Osteocyte (in vitro differentiated cells): ENCODE measurements around the gene USP48. TPM values are rescaled to one million over a fixed set of nuclear protein-coding genes. Genes with fewer than 3 reads are reported as not detected.

Experiments
- DNase-seq: peaks from one replicate; pipeline ENCODE4 v3.0.0; 2021; ENCODE audit warnings: mixed read lengths; ENCODE audit not compliant: unreplicated experiment; ENCODE audit errors: extremely low spot score
- H3K27ac Mint-ChIP-seq: one replicate; pipeline ENCODE4 v1.8.0; 2021; ENCODE audit warnings: mild to moderate bottlenecking, mixed read lengths; ENCODE audit not compliant: unreplicated experiment
- H3K27me3 Mint-ChIP-seq: one replicate; pipeline ENCODE4 v1.8.0; 2021; ENCODE audit warnings: mixed read lengths; ENCODE audit not compliant: unreplicated experiment
- H3K36me3 Mint-ChIP-seq: one replicate; pipeline ENCODE4 v1.8.0; 2021; ENCODE audit warnings: mixed read lengths; ENCODE audit not compliant: unreplicated experiment
- H3K4me1 Mint-ChIP-seq: one replicate; pipeline ENCODE4 v1.8.0; 2021; ENCODE audit warnings: mixed read lengths; ENCODE audit not compliant: unreplicated experiment
- H3K4me3 Mint-ChIP-seq: one replicate; pipeline ENCODE4 v1.8.0; 2021; ENCODE audit warnings: mild to moderate bottlenecking, moderate library complexity, mixed read lengths; ENCODE audit not compliant: unreplicated experiment
- H3K9me3 Mint-ChIP-seq: one replicate; pipeline ENCODE4 v1.8.0; 2021; ENCODE audit warnings: mixed read lengths; ENCODE audit not compliant: unreplicated experiment
- CTCF ChIP-seq: fragments of 200-600 bp; sonication (generic); IDR thresholded peaks from 2 replicates; pipeline ENCODE4 v1.5.0; 2021; ENCODE audit warnings: antibody characterized with exemption, mild to moderate bottlenecking, moderate library complexity
- total RNA-seq: library from RNA; stranded (reverse); gene quantifications from 2 replicates; pipeline ENCODE4 v1.2.1, GENCODE V29; 2021

The USP48 gene
- total RNA-seq, 1 donor from 2014 or later = 73.6 TPM

GRCh38 chr1:21706151-21706835 is 76.7 kb downstream of the USP48 start:
- peaks cover 31% of the 10 kb centered on the region for H3K36me3 Mint-ChIP-seq
- H3K4me3 Mint-ChIP-seq = no peak overlapping the region
- no peaks in the 10 kb centered on the region for H3K9me3 Mint-ChIP-seq
- H3K4me1 Mint-ChIP-seq = peaks cover 41% of the 10 kb centered on the region
- H3K27ac Mint-ChIP-seq = peak overlapping the region; percentile 65
- H3K27me3 Mint-ChIP-seq = no peaks in the 10 kb centered on the region
- DNase-seq = no peak
- TF ChIP-seq CTCF = no peak

- H3K27ac Mint-ChIP-seq = no peak overlapping the region
- TF ChIP-seq CTCF = no peak
- H3K36me3 Mint-ChIP-seq = peaks cover 33% of the 10 kb centered on the region
- H3K27me3 Mint-ChIP-seq = no peaks in the 10 kb centered on the region
- H3K9me3 Mint-ChIP-seq = no peaks in the 10 kb centered on the region
- H3K4me3 Mint-ChIP-seq = no peak overlapping the region
- no peak for DNase-seq
- peaks cover 41% of the 10 kb centered on the region for H3K4me1 Mint-ChIP-seq
These were observed 77.5 kb downstream of the USP48 start for GRCh38 chr1:21705303-21705980.

GRCh38 chr1:21704145-21704544 is 78.8 kb downstream of the USP48 start:
- Mint-ChIP-seq H3K27ac (no peak overlapping the region), H3K9me3 (no peaks in the 10 kb centered on the region), H3K4me3 (no peak overlapping the region), H3K36me3 (peaks cover 35% of the 10 kb centered on the region), H3K4me1 (peaks cover 41% of the 10 kb centered on the region), H3K27me3 (no peaks in the 10 kb centered on the region)
- no peak for DNase-seq
- no peak for TF ChIP-seq CTCF

- Mint-ChIP-seq H3K9me3 (no peaks in the 10 kb centered on the region), H3K4me1 (peaks cover 41% of the 10 kb centered on the region), H3K36me3 (peaks cover 35% of the 10 kb centered on the region), H3K4me3 (no peak overlapping the region), H3K27ac (peak overlapping the region; percentile 50), H3K27me3 (no peaks in the 10 kb centered on the region)
- TF ChIP-seq CTCF = peak; percentile 67
- DNase-seq = no peak
These were observed 79.5 kb downstream of the USP48 start for GRCh38 chr1:21703318-21703963.

- no peak for TF ChIP-seq CTCF
- Mint-ChIP-seq H3K9me3 (no peaks in the 10 kb centered on the region), H3K4me3 (no peak overlapping the region), H3K36me3 (peaks cover 40% of the 10 kb centered on the region), H3K27ac (no peak overlapping the region), H3K4me1 (peaks cover 38% of the 10 kb centered on the region), H3K27me3 (no peaks in the 10 kb centered on the region)
- DNase-seq = no peak
These were observed 80.2 kb downstream of the USP48 start for GRCh38 chr1:21702780-21703179.
